Measurements from ENCODE around the gene H1-8.

The H1-8 gene

GRCh38 chr3:129599073-129599472 is 56.1 kb downstream of the H1-8 start:
- H3K4me3 ChIP-seq (ENCODE audit: low read length): no peak overlapping the region
- no peak for DNase-seq (ENCODE audit: low read depth)
- no peak for TF ChIP-seq CTCF (conservative IDR thresholded peaks at IDR 0.05; ENCODE audit: low read depth, low read length)

GRCh38 chr3:129599607-129600006 is 56.6 kb downstream of the H1-8 start:
- no peak for DNase-seq (ENCODE audit: low read depth)
- no peak for TF ChIP-seq CTCF (conservative IDR thresholded peaks at IDR 0.05; ENCODE audit: low read depth, low read length)
- no peak overlapping the region for H3K4me3 ChIP-seq (ENCODE audit: low read length)

- TF ChIP-seq CTCF (conservative IDR thresholded peaks at IDR 0.05; ENCODE audit: low read depth, low read length): no peak
- H3K4me3 ChIP-seq (ENCODE audit: low read length): no peak overlapping the region
- DNase-seq (ENCODE audit: low read depth): no peak
These were observed 57.4 kb downstream of the H1-8 start for GRCh38 chr3:129600348-129600747.
